Hepatocyte (in vitro differentiated cells): ENCODE data around the gene CELA2A. TPM values are rescaled to one million over a fixed set of nuclear protein-coding genes. Genes with fewer than 3 reads are reported as not detected.
A peak's percentile ranks its signal among the peaks of the same experiment; 100 is the strongest.

Experiments
- DNase-seq: peaks from one replicate; pipeline ENCODE4 v3.0.0-alpha.2; 2016; ENCODE audit warnings: low spot score
- H2AFZ ChIP-seq: fragments of 200-600 bp; sonication (generic); 2 replicates; pipeline ENCODE4 v1.6.0; 2016; ENCODE audit warnings: antibody characterized with exemption, mild to moderate bottlenecking
- H3K27ac ChIP-seq: fragments of 200-600 bp; sonication (generic); 2 replicates; pipeline ENCODE4 v1.5.1; 2016; ENCODE audit warnings: mild to moderate bottlenecking
- H3K27me3 ChIP-seq: fragments of 200-600 bp; sonication (generic); 2 replicates; pipeline ENCODE4 v1.6.1; 2016
- H3K36me3 ChIP-seq: fragments of 200-600 bp; sonication (generic); replicated peaks from 2 replicates; pipeline ENCODE4 v1.5.1; 2016; ENCODE audit warnings: low read depth; ENCODE audit not compliant: insufficient read depth
- H3K4me1 ChIP-seq: fragments of 200-600 bp; sonication (generic); 2 replicates; pipeline ENCODE4 v1.5.1; 2016; ENCODE audit warnings: mild to moderate bottlenecking, moderate library complexity; ENCODE audit not compliant: insufficient read depth
- H3K4me2 ChIP-seq: fragments of 200-600 bp; sonication (generic); 2 replicates; pipeline ENCODE4 v1.6.0; 2016
- H3K4me3 ChIP-seq: fragments of 200-600 bp; sonication (generic); 2 replicates; pipeline ENCODE4 v1.5.1; 2016; ENCODE audit warnings: mild to moderate bottlenecking
- H3K79me2 ChIP-seq: fragments of 200-600 bp; sonication (generic); 2 replicates; pipeline ENCODE4 v1.6.0; 2017; ENCODE audit warnings: mild to moderate bottlenecking
- H3K9me2 ChIP-seq: fragments of 200-600 bp; sonication (generic); replicated peaks from 2 replicates; pipeline ENCODE4 v1.6.0; 2017; ENCODE audit warnings: mild to moderate bottlenecking; ENCODE audit not compliant: insufficient read depth
- H3K9me3 ChIP-seq: fragments of 200-600 bp; sonication (generic); 2 replicates; pipeline ENCODE4 v1.5.1; 2016; ENCODE audit warnings: low read depth, mild to moderate bottlenecking
- H4K20me1 ChIP-seq: fragments of 200-600 bp; sonication (generic); 2 replicates; pipeline ENCODE4 v1.6.0; 2016; ENCODE audit warnings: mild to moderate bottlenecking; ENCODE audit not compliant: insufficient read depth, poor library complexity, severe bottlenecking
- EZH2 ChIP-seq: fragments of 200-600 bp; sonication (generic); IDR thresholded peaks from 2 replicates; pipeline ENCODE4 v1.6.1; 2016; ENCODE audit warnings: antibody characterized with exemption, mild to moderate bottlenecking, borderline replicate concordance
- EZH2phosphoT487 ChIP-seq: fragments of 200-600 bp; sonication (generic); IDR thresholded peaks from one replicate; pipeline ENCODE4 v1.6.1; 2018; ENCODE audit warnings: antibody characterized with exemption, mild to moderate bottlenecking, low read depth, moderate library complexity; ENCODE audit not compliant: unreplicated experiment, severe bottlenecking
- WGBS: methylation state at CpG from one replicate; pipeline ENCODE4 v1.1.6; 2016; ENCODE audit warnings: low lambda C conversion rate; ENCODE audit errors: missing lambda C conversion rate; 5-methylcytosine and 5-hydroxymethylcytosine counted together
- polyA plus RNA-seq: library from polyadenylated mRNA; unstranded; fragments of >200 nt; fragmentation: Nextera tagmentation; extraction: Ambion mirVana; gene quantifications from 2 replicates; pipeline ENCODE4 v1.2.1, GENCODE V29; 2016
- total RNA-seq: library from RNA; depleted of rRNA; stranded (reverse); fragments of >200 nt; gene quantifications from 2 replicates; pipeline ENCODE4 v1.2.3, GENCODE V29; 2014
- TF ChIP-seq, protein P1 (sequence below): fragments of 200-600 bp; sonication (generic); IDR thresholded peaks from 2 replicates; pipeline ENCODE4 v1.5.1; 2016; ENCODE audit warnings: antibody characterized with exemption, mild to moderate bottlenecking; ENCODE audit not compliant: poor library complexity

Gene CELA2A
- total and polyA plus RNA-seq, 2 experiments from 2014 or later, result 2.2 to 5.6 TPM

DNA sequence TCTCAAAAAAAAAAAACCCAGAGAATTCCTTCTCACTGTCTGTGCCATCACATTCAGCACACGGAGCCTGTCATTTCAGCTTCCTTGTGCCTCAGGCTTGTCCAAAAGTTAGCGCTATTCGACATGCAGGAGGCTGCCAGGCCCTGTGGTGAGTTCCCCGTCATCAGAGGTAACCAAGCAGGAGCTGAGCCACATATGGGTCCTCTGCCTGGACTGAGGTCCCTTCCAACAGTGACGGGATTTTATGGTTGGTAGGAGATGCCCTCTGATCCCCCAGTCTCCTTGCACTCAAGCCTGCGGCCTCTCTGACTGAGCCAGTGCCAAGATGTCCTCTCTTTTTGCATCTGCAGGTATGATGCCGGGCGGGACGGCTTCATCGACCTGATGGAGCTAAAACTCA is 31.0 kb upstream of the CELA2A start:
- H3K27me3 ChIP-seq, result no peaks in the 10 kb centered on the region
- H3K4me2 ChIP-seq, result no peak overlapping the region
- H3K27ac ChIP-seq, result no peak overlapping the region
- no peak overlapping the region for H2AFZ ChIP-seq
- no peak for TF ChIP-seq EZH2phosphoT487
- TF ChIP-seq EZH2, result no peak
- TF ChIP-seq, protein P1, sequence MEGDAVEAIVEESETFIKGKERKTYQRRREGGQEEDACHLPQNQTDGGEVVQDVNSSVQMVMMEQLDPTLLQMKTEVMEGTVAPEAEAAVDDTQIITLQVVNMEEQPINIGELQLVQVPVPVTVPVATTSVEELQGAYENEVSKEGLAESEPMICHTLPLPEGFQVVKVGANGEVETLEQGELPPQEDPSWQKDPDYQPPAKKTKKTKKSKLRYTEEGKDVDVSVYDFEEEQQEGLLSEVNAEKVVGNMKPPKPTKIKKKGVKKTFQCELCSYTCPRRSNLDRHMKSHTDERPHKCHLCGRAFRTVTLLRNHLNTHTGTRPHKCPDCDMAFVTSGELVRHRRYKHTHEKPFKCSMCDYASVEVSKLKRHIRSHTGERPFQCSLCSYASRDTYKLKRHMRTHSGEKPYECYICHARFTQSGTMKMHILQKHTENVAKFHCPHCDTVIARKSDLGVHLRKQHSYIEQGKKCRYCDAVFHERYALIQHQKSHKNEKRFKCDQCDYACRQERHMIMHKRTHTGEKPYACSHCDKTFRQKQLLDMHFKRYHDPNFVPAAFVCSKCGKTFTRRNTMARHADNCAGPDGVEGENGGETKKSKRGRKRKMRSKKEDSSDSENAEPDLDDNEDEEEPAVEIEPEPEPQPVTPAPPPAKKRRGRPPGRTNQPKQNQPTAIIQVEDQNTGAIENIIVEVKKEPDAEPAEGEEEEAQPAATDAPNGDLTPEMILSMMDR, result no peak
- no peaks in the 10 kb centered on the region for H3K9me2 ChIP-seq
- H4K20me1 ChIP-seq, result no peaks in the 10 kb centered on the region
- peaks cover 6% of the 10 kb centered on the region for H3K79me2 ChIP-seq
- H3K4me3 ChIP-seq, result no peak overlapping the region
- 98% methylated on average over 10 of the region's 10 CpGs for WGBS
- no peaks in the 10 kb centered on the region for H3K9me3 ChIP-seq
- no peak for DNase-seq
- H3K36me3 ChIP-seq, result no peaks in the 10 kb centered on the region
- peaks cover 15% of the 10 kb centered on the region for H3K4me1 ChIP-seq

GRCh38 chr1:15425958-15426357 is 30.6 kb upstream of the CELA2A start:
- no peaks in the 10 kb centered on the region for H3K27me3 ChIP-seq
- no peak overlapping the region for H2AFZ ChIP-seq
- 87% methylated on average over 6 of the region's 6 CpGs for WGBS
- H3K4me3 ChIP-seq, result no peak overlapping the region
- no peaks in the 10 kb centered on the region for H3K36me3 ChIP-seq
- DNase-seq, result no peak
- H3K27ac ChIP-seq, result no peak overlapping the region
- TF ChIP-seq EZH2phosphoT487 (no peak), EZH2 (no peak)
- TF ChIP-seq, protein P1, result no peak
- H4K20me1 ChIP-seq, result no peaks in the 10 kb centered on the region
- peaks cover 15% of the 10 kb centered on the region for H3K4me1 ChIP-seq
- no peaks in the 10 kb centered on the region for H3K9me2 ChIP-seq
- no peaks in the 10 kb centered on the region for H3K9me3 ChIP-seq
- peaks cover 6% of the 10 kb centered on the region for H3K79me2 ChIP-seq
- H3K4me2 ChIP-seq, result no peak overlapping the region

DNA sequence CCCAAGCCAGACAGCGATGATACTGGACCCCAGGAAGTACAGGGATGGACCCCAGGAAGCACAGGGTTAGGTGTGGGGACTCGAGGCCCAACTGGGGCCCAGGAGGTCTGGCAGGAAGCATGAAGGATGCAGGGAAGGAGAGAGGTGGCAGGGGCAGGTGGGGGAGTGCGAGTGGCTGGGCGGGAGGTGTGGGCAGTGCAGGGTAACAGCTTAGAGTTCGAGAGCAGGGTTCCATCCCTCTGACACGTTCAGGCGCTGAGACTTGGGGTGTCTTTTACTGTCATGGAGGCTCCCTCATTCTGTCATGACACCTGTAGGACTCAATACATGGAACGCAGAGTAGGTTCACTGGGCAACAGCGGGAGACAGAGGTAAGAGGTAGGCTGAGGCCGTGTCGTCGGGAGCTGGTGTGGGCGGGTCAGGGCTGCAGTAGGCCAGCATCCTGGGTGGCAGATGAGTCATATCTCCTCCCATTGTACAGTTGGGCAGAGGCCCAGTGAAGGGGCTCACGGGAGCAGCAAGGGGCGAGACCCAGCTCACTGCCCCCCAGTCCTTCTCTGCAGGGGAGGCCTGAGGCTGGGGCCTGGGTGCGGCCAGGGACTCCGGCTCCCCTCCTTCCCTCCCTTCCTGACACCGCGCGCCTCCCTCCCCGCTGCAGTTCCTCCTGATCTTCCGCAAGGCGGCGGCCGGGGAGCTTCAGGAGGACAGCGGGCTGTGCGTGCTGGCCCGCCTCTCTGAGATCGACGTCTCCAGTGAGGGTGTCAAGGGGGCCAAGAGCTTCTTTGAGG is 29.8 kb upstream of the CELA2A start:
- Histone ChIP-seq H3K27me3 (no peaks in the 10 kb centered on the region), H3K9me3 (no peaks in the 10 kb centered on the region), H3K36me3 (no peaks in the 10 kb centered on the region), H4K20me1 (no peaks in the 10 kb centered on the region), H3K27ac (no peak overlapping the region), H3K4me1 (peaks cover 15% of the 10 kb centered on the region), H3K79me2 (peaks cover 6% of the 10 kb centered on the region), H3K4me2 (no peak overlapping the region), H3K9me2 (no peaks in the 10 kb centered on the region), H3K4me3 (no peak overlapping the region), H2AFZ (no peak overlapping the region)
- 83% methylated on average over 21 of the region's 30 CpGs for WGBS
- TF ChIP-seq EZH2 (no peak), EZH2phosphoT487 (no peak)
- TF ChIP-seq, protein P1, result no peak
- peak; percentile 52 for DNase-seq
